Activated CD4-positive, alpha-beta T cell treated with anti-CD3 and anti-CD28 coated beads, Interleukin-2, Interleukin-6, amounts not matched to agents 100 ng/mL and 50 ng/mL, durations not matched to agents 16 hours and 8 hours (primary cell): ENCODE results near the gene KANSL1.
"Not testable (repeated sequence)": the region's sequence is repeated elsewhere in the genome, so short reads cannot be mapped to it uniquely, and the experiment has no call there.

Experiments used
- DNase-seq: peaks from one replicate; pipeline ENCODE4 v3.0.0-alpha.2; 2020

Gene KANSL1, protein sequence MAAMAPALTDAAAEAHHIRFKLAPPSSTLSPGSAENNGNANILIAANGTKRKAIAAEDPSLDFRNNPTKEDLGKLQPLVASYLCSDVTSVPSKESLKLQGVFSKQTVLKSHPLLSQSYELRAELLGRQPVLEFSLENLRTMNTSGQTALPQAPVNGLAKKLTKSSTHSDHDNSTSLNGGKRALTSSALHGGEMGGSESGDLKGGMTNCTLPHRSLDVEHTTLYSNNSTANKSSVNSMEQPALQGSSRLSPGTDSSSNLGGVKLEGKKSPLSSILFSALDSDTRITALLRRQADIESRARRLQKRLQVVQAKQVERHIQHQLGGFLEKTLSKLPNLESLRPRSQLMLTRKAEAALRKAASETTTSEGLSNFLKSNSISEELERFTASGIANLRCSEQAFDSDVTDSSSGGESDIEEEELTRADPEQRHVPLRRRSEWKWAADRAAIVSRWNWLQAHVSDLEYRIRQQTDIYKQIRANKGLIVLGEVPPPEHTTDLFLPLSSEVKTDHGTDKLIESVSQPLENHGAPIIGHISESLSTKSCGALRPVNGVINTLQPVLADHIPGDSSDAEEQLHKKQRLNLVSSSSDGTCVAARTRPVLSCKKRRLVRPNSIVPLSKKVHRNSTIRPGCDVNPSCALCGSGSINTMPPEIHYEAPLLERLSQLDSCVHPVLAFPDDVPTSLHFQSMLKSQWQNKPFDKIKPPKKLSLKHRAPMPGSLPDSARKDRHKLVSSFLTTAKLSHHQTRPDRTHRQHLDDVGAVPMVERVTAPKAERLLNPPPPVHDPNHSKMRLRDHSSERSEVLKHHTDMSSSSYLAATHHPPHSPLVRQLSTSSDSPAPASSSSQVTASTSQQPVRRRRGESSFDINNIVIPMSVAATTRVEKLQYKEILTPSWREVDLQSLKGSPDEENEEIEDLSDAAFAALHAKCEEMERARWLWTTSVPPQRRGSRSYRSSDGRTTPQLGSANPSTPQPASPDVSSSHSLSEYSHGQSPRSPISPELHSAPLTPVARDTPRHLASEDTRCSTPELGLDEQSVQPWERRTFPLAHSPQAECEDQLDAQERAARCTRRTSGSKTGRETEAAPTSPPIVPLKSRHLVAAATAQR (N-terminal part only)

DNA sequence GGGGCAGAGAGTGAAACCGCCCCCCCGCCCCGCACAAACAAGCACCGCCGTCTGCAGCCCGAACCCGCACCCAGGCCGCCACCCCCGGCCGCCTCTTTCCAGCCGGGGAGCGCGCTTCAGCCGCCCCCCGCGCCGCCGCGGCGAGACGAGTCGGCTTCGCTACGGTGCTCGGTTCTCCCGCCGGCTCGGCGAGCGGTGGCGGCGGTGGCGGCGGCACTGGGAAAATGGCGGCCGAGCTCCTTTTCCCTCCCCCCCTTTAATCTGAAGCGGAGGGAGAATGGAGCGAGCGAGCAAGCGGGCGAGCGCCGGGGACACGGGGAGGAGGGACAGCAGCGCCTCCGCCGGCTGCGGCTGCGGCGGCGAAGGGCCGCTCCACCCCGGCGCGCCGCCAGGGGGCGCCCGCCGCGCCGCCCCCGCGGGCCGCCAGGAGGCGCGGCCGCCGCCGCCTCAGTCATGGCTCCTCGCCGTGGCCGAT is at the start of gene KANSL1:
Gene KANSL1, minus strand, starts transcription at position 279 of the 475 bp plus-strand sequence. CDS start 21,286 bp downstream, outside the sequence.
- DNase-seq = peak; percentile 94

GRCh38 chr17:46231359-46231758 is 38.1 kb upstream of the KANSL1 start:
- DNase-seq = not testable (repeated sequence)

GRCh38 chr17:46225274-46225794 is 32.1 kb upstream of the KANSL1 start:
- peak; percentile 98 for DNase-seq

GRCh38 chr17:46224864-46225263 is 31.6 kb upstream of the KANSL1 start:
- DNase-seq = not testable (repeated sequence)

DNA sequence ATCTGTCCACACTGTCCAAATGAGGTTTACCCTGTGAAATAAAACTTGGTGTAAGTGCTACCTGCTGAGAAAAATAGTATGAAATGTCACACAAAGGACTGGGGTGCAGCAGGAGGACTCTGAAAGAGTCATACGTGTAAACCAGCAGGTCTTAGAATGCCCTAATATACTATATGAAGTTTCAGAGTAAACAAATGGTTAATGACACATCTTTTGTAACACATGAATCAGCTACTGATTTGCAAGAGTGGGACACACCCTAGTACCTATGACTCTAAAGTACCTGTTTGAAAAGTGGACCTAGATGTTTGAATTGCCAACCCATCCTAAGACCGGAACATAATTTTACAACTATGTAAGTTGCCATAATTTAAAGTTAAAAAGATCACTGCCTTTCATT is 29.8 kb upstream of the KANSL1 start:
- DNase-seq = not testable (repeated sequence)

- no peak for DNase-seq
These were observed 23.5 kb upstream of the KANSL1 start for GRCh38 chr17:46216682-46217081.

- DNase-seq = peak; percentile 69
These were observed 19.6 kb upstream of the KANSL1 start for GRCh38 chr17:46212634-46213435.

- no peak for DNase-seq
These were observed 15.8 kb upstream of the KANSL1 start for GRCh38 chr17:46208997-46209396.

GRCh38 chr17:46205975-46206374 is 12.7 kb upstream of the KANSL1 start:
- DNase-seq = no peak

- no peak for DNase-seq
These were observed 9.2 kb upstream of the KANSL1 start for GRCh38 chr17:46202424-46202823.

GRCh38 chr17:46201491-46201890 is 8.3 kb upstream of the KANSL1 start:
- no peak for DNase-seq

- DNase-seq = no peak
These were observed 7.0 kb upstream of the KANSL1 start for GRCh38 chr17:46200197-46200596.

- no peak for DNase-seq
These were observed 6.2 kb upstream of the KANSL1 start for GRCh38 chr17:46199379-46199778.

DNA sequence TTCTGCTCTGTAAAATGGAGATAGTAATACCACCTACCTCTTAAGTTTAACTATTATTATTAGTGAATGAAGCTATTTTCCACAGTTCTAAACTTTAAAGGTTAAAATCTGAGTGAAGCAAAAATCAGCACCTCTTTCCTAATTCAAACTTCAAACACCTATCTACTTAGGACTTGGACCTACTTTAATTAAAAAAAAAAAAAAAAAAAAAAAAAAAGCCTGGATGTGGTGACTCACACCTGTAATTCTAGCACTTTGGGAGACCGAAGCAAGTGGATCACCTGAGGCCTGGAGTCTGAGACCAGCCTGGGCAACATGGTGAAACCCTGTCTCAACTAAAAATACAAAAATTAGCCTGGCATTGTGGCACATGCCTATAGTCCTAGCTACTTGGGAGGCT is 5.0 kb upstream of the KANSL1 start:
- DNase-seq = no peak

- no peak for DNase-seq
These were observed 4.3 kb upstream of the KANSL1 start for GRCh38 chr17:46197530-46197929.

- peak; percentile 25 for DNase-seq
These were observed 2.9 kb upstream of the KANSL1 start for GRCh38 chr17:46195939-46196716.

- DNase-seq = no peak
These were observed 2.1 kb upstream of the KANSL1 start for GRCh38 chr17:46195217-46195855.

- peak; percentile 90 for DNase-seq
These were observed 1.4 kb upstream of the KANSL1 start for GRCh38 chr17:46194393-46195216.

- DNase-seq = peak; percentile 99
These were observed 580 bp upstream of the KANSL1 start for GRCh38 chr17:46193626-46194392.
